ENCODE data around the gene UBXN11.

The UBXN11 gene, protein sequence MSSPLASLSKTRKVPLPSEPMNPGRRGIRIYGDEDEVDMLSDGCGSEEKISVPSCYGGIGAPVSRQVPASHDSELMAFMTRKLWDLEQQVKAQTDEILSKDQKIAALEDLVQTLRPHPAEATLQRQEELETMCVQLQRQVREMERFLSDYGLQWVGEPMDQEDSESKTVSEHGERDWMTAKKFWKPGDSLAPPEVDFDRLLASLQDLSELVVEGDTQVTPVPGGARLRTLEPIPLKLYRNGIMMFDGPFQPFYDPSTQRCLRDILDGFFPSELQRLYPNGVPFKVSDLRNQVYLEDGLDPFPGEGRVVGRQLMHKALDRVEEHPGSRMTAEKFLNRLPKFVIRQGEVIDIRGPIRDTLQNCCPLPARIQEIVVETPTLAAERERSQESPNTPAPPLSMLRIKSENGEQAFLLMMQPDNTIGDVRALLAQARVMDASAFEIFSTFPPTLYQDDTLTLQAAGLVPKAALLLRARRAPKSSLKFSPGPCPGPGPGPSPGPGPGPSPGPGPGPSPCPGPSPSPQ

DNA sequence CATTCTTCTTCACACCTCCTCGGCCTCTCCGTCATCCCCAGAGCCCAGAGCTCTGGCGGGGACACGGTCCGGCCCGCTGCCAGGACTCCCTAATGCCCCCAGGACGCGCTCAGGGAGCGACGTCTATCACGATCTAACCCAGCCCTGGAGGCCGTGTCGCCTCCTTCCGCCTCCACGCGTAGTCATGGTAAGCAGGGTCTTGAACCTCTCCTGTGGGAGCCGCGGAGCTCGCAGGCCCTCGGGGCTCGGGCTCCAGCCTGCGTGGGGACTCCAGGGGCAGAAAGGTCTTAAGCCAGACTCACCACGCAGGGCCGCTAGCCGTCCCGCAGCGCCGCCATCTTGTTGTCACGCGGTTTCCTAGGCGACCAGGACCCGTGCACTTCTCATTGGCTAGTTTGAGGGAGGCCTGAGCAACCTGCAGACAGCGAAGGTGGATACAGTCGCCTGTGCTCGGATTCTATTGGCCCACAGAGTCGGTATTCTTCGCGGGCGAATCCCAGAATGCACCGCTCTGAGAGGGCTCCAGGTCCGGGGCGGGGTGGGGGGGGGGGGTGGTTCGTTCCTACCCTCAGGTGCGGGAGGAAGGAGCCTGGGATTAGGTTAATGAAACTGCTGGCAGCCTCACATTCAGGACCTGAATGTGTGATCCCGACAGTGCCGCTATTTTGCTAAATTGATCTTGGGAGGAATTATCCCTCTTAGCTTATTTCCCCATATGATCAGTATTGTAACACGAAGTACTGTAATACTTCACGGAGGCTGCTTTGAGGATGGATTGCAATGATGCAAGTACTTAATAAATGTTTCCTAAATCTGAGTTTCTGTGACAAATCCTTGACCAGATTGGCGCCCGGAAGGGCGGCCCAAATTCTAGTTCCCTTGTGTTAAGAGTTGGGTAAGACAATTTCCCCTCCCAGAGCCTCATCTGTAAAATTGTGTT is at the start of gene UBXN11:
Gene UBXN11 (minus strand): TSS at position 347 of the 940 bp plus-strand sequence. CDS start 3,753 bp downstream, outside the sequence.
- in situ Hi-C loops (cut with HindIII; ENCODE audit: low sequenced_read_pairs): no loop called here

DNA sequence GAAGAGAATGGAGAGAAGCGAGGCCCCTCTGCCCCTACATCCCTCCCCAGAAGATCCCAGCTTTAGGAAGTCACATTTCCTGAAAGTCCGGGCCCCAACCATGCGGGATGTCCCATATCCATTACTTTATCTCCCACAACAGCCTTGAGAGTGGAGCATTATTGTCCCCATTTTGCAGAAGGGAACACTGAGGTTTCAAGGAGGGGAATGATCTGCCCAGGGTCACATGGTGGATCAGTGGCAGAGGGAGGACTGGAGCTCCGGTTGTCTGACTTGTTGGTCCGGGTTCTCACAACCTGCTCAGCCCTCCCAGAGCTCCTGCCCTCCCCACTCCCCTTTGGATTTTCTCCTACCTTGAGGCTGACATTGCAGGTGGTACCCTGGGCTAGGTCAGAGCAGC is 49.7 kb upstream of the UBXN11 start:
- in situ Hi-C loops (cut with HindIII; ENCODE audit: low sequenced_read_pairs): no loop called here

DNA sequence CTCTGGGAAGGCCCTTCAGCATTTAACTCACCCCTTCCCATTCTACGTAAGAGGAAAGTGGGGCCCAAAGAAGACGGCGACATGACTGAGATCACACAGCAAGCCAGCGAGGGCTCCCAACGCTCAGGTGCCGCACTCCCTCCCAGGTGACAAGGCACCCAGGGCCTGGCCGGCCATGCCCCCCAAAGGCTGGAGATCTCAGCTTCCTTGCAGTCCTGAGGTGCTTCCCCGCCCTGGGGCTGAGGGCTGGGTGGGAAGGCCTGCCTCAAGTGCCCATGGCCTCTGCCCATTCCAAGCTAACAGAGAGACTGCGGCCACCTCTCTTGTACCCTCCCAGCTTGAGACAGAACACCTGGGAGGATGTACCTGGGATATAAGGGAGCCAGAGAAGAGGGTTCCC is 48.5 kb upstream of the UBXN11 start:
- in situ Hi-C loops (cut with HindIII; ENCODE audit: low sequenced_read_pairs): no loop called here

DNA sequence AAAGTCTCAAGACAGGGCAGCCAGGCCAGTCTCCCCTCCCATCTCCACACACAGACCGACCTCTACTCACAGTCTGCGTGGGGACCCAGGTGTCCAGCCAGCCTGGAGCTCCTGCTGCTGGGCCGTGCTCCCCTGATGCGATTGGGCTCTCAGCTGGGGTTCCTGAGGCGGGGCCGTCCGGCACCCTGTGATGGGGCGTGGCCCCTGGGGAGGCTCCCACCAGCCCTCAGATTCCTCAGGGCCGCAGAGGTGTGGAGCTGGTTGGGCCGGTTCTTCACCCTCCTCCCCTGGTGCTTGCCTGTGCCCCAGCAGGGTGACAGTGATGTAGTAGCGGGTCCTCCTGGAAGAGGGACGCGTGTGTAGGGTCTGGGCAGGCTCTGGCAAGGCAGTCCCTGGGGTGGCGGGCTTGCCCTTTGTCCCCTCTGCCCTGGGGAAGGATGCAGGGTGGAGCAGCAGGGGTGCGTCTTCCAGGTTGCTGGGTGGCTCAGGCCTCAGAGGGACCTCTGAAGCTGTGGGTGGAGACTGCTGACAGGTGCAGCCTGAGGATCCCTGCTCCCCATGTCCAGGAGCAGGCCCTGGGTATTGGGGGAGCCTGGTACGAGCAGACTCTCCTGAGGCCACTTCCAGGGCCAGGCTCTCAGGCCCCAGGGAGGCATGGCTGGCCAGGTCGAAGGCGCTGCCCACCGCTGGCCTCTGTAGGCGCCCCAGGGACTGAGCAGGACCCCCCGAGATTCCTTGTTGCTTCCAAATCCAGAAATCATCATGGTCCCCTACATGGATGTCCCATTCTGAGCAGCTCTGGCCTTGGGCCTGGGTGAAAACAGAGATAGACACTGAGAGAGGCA is 47.8 kb upstream of the UBXN11 start, which contains the start of gene CRYBG2:
Gene CRYBG2 (minus strand): TSS at position 155 of the 845 bp plus-strand sequence. CDS start 7,473 bp downstream, outside the sequence.
- in situ Hi-C loops (cut with HindIII; ENCODE audit: low sequenced_read_pairs): no loop called here

DNA sequence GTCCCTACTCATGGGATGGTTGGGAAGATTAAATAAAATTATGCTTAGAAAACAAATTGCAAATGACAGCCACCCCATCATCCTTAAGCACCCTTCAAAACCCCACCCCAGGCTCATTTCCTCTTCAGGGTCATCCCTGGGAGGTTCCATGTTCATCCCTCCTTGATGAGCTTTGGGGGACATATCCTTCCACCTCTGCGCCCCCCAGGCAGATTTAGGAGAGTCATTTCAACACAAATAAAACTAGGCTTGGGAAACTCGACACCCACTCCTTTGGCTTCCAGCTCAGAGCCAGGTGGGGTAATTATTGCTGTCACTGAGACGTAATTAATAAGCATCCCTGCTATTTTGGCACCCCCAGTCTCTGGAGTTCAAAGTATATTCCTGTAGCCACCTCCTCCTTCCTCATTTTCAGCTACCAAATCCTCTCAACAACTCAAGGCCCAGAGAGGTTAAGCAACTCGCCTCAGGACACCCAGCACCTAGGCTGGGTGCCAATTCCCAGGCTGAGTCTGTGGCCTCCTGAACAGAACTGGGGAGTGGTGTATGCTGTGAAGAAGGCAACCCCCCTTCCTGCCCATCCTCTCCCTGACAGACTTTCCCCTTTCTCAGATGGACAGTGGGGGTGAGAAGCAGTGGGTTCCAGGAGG is 46.9 kb upstream of the UBXN11 start:
- in situ Hi-C loops (cut with HindIII; ENCODE audit: low sequenced_read_pairs): no loop called here

DNA sequence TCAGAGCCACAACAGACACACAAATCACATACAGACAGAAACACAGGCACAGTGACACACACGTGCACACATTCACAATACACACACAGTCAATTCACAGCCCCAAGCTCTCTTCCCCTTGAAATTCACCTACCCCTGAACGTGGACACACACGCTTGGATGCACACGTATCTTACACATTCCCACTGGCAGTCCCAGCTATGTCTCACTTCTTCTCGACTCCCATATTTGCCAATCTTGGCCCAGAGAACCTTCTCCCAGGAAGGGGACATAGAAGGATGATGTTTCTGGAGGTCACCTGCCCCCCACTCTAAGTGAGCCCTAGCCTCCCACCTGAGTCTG is 45.9 kb upstream of the UBXN11 start:
- in situ Hi-C loops (cut with HindIII; ENCODE audit: low sequenced_read_pairs): no loop called here

DNA sequence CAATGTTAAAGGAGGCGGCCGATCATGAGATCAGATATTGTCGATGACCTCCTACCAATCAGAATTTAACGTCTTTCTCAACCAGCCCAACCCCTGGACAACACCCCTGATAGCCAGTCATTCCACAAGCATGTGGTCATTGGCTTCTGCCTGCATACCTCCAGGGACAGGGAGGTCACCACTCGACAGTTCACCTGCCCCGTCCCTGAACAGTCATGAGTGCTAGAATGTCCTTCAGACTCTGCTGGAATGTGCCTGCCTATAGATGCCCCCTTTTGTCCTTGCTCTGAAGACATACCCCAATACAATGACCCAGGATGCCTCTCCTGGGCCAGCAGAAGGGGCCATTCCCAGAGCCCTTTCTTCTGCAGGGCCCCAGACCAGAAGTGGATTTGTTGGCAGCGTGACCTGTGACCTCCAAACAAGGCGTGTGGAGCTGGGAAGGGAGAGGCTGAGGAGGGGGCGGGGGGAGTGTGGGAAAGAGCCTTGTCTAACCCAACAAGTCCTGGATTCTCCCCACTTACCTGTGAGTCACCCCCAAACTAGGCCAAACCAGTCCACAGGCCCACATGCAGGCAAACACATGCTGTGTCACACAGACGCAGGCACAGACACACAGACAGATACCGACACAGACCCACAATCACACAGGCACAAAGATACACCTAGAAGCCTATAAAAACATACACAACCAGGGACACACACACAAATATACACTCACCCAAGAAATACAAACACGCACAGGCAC is 45.3 kb upstream of the UBXN11 start:
- in situ Hi-C loops (cut with HindIII; ENCODE audit: low sequenced_read_pairs): no loop called here

DNA sequence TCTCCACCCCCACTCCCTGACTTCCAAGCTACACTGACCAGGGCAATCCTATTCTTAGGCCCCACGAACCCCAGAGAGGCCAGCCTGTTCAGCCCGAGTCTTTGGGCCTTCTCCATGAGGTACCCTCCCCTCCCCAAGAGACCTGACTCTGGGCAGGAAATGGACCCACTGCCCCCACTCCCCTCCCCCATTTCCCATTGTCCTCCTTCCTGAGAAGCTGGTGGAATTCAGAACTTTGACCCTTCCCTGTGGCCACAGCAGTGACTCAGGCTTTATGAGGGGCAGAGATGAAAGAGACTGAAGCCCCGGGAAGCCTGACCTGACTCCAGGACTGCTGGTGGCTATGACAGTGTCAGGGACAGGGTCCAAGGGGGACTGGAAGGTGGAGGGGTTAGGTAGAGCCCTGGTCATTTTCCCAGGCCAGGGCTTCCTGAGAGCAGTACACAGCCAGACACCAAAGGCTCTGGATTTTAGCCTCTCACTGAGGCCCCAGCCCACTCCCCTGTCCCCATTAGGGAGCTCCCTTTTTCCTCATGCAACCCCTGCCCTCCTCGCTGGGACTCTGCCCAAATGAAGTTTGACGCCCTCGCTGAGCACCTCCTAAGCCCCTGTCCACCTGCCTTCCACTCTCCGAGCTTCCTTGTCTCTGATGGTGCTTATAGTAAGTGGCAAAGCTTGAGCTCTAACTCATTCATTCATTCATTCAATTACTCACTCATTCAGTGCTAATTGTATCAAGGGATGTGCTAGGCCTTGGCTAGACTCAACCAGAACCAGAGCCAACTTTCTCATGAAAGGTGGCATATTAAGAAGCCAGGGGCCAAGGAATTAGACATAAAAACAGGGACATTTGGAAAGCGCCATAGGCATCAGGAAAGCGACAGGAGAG is 44.5 kb upstream of the UBXN11 start:
- in situ Hi-C loops (cut with HindIII; ENCODE audit: low sequenced_read_pairs): no loop called here

DNA sequence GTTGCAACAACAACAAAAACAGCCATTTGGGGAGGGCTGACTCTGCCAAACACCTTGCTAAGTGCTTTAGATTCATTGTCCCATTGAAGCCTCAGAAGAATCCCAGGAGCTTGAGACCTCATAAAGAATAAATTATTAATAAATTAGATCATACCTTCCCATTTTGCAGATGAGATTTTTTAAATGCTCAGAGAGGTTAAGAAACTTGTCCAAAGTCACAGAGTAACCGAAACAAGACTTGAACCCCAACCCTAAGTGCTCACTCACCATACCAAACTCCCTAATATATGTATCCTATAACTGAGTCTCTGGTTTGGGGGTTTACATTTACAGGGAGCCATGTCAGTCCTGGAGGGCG is 43.9 kb upstream of the UBXN11 start:
- in situ Hi-C loops (cut with HindIII; ENCODE audit: low sequenced_read_pairs): no loop called here

DNA sequence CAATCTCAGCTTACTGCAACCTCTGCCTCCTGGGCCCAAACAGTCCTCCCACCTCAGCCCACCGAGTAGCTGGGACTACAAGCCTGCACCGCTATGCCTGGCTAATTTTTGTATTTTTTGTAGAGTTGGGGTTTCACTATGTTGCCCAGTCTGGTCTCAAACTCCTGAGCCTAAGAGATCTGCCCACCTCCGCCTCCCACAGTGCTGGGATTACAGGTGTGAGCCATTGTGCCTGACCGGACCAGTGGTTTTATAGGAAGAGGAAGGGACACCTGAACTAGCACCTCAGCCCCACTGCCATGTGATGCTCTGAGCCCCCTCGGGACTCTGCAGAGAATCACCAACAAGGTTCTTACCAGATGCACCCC is 43.4 kb upstream of the UBXN11 start:
- in situ Hi-C loops (cut with HindIII; ENCODE audit: low sequenced_read_pairs): no loop called here

DNA sequence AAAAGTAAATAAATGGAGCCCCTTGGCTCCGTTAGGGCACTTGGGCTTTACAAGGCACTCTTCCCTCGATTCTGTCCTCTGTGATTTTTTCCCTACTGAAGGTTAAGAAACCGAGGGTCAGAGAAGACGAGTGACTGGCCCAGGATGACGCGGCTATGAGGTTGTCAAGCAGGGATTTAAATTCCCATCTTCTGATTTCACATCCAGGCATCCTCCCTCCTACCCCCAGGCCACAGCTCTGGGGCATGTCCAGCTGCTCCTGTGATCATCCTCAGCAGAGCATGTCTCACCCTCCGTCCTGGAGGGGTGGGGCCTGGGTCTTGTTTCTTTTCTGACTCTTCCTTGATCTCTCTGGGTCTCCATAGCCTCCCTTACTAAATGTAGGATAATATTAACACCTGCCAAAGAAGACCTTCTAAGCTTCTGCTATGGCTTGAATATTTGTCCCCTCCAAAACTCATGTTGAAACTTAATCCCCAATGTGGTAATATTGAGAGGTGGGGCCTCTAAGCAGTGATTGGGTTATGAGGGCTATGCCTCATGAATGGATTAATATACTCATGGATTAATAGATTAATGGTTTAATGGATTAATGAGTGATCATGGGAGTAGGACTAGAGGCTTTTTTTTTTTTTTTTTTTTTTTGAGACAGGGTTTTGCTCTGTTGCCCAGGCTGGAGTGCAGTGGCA is 42.9 kb upstream of the UBXN11 start:
- in situ Hi-C loops (cut with HindIII; ENCODE audit: low sequenced_read_pairs): no loop called here

DNA sequence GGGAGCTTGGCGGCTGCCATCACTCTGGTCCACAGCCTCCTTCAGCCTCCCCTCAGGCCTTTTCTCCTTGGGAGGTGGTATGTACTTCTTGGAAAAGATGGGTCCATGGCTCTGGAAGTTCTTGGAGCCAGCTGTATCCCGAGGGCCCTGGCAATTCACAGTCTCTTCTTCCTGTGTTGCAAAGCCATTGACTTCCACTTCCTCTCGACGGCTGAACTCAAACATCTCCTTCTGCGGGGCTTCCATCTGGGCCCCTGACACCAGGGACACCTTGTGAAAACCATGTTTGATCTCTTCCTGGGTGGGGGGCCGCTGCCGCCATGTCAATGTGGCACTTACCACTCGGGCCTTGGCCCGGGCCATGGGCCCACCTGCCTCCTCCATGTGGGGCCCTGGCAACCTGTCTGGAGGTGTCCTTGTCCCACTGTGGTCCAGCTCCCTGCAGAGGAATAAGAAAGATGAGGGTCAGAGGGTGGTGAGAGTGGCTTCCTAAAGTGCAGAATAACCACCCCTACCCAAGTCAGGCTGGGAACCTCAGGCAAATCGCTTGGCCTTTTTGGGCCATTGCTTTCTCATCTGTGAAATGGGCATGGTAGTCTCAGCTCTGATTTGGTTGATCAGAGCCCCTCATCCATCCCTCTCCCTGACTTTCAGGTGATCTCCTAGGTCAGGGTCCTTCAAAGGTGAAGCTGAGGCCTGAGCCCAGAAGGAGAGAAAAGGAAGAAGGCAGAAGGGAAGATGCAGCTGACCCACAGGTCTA is 40.0 kb upstream of the UBXN11 start:
- in situ Hi-C loops (cut with HindIII; ENCODE audit: low sequenced_read_pairs): no loop called here

DNA sequence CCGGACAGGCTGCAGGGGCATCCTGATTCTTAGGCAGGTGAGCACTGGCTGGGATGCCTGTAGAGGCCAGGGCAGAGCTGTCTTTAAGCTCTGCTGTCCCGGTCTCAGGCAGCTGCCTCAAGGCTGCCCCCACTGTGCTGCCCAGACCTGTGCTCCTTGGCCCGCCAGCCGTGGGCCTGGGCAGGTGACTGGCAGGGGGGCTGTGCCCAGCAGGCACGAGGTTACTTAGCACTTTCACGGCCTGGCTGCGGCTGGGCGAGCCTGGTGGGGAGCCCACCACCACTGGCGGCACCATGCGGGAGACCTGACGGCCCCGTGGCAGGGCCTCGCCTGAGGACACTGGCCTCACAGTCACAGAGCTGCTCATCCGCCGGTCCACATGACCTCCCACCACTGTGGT is 39.3 kb upstream of the UBXN11 start:
- in situ Hi-C loops (cut with HindIII; ENCODE audit: low sequenced_read_pairs): no loop called here

DNA sequence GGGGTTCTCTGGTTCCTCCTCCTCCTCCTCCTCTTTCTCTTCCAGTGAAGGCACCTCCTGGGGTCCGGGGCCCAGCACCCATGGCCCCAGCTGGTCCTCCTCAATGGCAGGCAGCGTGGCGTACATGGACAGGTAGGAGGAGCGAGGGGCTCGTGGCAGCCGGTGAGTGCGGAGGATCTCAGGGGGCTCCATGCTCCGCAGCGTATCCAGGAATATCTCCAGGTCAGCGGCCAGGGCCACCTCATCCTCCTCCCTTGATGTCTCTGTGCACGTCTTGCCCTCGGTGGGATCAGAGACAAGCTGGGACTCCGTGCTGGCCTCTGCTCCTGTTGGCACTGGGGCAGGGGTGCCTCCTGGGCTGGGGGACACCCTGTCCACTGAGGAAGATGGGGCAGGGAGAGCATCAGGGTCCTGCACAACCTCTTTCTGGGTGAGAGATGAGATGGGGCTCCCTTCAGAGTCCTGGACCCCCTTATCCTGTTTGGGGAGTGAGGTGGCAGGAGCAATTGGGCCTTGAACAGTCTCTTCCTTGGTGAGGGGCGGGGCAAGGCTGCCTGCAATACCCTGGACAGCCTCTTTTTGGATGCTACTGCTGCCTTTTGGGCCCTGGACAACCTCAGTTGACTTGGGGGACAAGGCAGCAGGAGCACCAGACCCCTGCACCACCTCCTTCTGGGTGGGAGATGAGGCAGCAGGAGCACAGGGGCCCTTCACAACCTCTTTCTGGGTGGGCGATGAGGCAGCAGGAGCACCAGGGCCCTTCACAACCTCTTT is 37.9 kb upstream of the UBXN11 start:
- in situ Hi-C loops (cut with HindIII; ENCODE audit: low sequenced_read_pairs): no loop called here

DNA sequence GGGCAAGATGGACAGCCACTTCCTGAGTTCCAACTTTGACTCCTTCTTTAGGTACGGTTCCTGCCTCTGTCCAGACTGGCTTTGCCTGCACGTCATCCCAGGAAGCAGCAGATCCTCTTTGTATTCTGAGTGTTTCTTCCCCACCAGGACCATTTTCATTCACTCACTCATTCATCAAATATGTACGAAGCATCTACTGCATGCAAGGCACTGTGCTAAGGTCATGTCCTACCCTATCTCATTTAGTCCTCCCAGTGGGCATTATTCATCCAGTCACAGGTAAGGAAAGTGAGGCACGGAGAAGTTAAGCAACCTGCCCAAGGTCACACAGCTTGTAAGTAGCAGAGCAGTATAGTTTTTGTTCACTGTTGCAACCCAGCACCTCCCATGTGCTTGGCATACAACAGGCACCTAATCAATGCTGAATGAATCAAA is 33.6 kb upstream of the UBXN11 start:
- in situ Hi-C loops (cut with HindIII; ENCODE audit: low sequenced_read_pairs): no loop called here

DNA sequence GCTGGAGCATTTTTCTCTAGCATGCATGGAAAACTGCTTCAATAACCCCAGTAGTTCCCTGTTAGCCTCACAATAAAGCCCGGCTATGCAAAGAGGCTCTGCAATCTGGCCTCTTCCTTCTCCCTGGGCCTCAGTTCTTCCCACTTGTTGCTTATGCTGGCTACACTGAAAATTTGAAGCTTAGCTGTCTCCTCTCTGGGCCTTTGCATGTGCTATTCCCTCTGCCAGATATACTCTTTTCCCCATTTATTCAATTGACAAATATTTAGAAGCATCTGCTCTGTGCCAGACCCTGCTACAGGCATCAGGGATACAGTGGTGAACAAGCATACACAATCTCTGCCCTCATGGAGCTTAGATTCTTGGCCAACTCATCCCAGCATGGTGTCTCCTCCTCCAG is 32.2 kb upstream of the UBXN11 start:
- in situ Hi-C loops (cut with HindIII; ENCODE audit: low sequenced_read_pairs): no loop called here

DNA sequence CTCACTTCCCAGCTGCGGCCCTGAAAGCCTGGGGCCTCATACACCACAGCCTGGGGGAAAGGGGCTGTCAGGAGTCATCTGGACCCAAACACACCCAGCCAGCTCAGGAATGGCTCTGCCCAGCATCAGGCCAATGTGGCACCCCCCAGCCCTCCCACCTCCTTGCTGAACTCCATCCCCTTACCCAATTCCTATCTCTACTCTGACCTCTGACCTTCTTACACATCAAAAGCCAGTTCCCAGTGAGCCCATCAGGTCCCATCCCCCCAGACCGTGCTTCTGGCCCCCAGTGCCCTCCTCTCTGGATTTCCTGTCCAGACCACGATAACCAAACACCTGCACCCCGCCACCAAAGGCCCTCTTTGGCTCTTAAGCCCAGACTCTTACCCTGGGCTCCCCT is 31.2 kb upstream of the UBXN11 start:
- in situ Hi-C loops (cut with HindIII; ENCODE audit: low sequenced_read_pairs): no loop called here
